Measurements from ENCODE around the gene BICD2.

BICD2 gene

DNA sequence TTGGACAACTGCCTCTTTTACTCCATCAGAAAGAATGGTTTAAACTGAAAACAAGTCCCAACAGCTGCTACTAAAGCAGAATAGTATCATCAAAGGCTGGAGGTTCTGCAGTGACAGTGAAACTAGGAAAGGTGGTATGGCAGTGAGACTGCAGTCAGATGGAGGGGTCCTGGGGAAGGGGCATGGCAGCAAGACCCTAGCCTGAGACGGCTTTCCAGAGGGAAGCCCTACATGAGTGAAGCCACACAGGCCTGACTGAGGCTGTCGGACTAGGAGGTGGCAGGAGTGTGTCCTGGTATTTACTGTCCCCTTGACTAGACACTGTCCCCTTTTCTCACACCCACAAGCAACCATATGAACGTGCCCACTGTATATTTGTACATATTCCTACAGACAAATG, 54.3 kb downstream of the BICD2 start:
- Mint-ChIP-seq H3K27ac (ENCODE audit: low read depth) (peak overlapping the region; percentile 45), H3K36me3 (ENCODE audit: insufficient read depth) (peaks cover 3% of the 10 kb centered on the region), H3K9me3 (no peaks in the 10 kb centered on the region), H3K27me3 (no peaks in the 10 kb centered on the region), H3K4me3 (no peak overlapping the region), H3K4me1 (peaks cover 41% of the 10 kb centered on the region)
- no peak for ATAC-seq (replicated peaks; ENCODE audit: extremely low read depth, poor library complexity, severe bottlenecking)
- DNase-seq (ENCODE audit: low spot score in 2 of 2) = no peak

DNA sequence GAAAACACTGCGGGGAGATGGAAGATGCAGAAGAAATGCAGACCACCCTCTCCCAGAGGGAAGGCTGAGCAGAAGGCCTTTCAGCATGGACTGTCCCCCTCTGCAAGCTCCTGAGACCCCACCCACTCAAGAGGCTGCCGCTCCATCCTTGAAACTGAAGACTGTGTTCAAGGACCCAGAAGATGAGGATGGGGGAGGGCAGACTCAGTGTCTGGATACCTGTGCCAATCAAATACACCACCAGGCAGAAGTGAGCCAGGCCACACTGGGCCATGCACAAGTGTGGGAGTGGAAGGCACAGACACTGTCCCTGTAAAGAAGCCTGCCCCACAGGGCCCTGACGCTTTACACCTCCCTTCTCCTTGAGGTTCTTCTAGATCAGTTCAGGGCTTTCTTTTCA, 54.7 kb downstream of the BICD2 start:
- H3K27me3 Mint-ChIP-seq = no peaks in the 10 kb centered on the region
- peaks cover 3% of the 10 kb centered on the region for H3K36me3 Mint-ChIP-seq (ENCODE audit: insufficient read depth)
- peak overlapping the region; percentile 45 for H3K27ac Mint-ChIP-seq (ENCODE audit: low read depth)
- no peak for ATAC-seq (replicated peaks; ENCODE audit: extremely low read depth, poor library complexity, severe bottlenecking)
- DNase-seq (ENCODE audit: low spot score in 2 of 2) = no peak
- no peaks in the 10 kb centered on the region for H3K9me3 Mint-ChIP-seq
- H3K4me1 Mint-ChIP-seq = peaks cover 41% of the 10 kb centered on the region
- no peak overlapping the region for H3K4me3 Mint-ChIP-seq

DNA sequence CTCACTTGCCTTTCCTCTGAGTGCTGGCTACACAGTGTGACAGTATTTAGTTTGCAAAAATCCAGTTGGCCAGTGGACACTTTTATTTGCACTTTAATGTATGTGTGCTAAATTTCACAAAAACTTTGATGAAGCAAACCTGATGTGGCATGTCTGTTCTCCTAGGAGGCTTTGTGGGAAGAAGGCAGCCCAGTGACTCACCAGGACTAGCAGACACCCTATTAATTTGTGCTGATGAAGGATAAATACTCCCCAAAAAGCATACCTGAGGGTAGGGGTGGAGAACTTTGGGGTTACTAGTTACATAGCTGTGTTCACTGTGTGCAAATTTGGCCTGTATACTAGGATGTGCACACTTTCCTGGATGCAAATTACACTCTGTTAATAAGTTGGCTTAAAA, 55.4 kb downstream of the BICD2 start:
- Mint-ChIP-seq H3K9me3 (no peaks in the 10 kb centered on the region), H3K36me3 (ENCODE audit: insufficient read depth) (peaks cover 3% of the 10 kb centered on the region), H3K4me1 (peaks cover 41% of the 10 kb centered on the region), H3K27me3 (no peaks in the 10 kb centered on the region), H3K27ac (ENCODE audit: low read depth) (no peak overlapping the region), H3K4me3 (no peak overlapping the region)
- no peak for DNase-seq (ENCODE audit: low spot score in 2 of 2)
- no peak for ATAC-seq (replicated peaks; ENCODE audit: extremely low read depth, poor library complexity, severe bottlenecking)

DNA sequence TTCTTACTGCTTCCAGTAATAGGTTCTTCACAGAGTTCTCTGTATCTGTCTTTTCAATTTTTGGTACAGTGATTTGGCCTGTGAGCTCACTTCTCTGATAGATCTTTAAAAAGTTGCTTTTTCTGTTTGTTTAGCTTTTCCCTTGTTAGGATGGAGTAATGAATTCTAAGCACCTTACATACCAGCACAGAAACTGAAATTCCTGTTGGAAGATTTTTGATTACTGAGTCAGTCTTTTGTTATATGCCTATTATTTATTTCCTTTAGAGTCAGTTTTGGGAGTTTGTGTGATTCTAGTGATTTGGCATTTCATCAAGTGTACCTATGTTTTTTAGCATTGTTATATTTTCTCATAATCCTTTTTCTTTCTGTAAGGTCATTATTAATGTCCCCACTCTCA, 57.1 kb downstream of the BICD2 start:
- Mint-ChIP-seq H3K27ac (ENCODE audit: low read depth) (peak overlapping the region; percentile 58), H3K4me1 (peaks cover 29% of the 10 kb centered on the region), H3K27me3 (no peaks in the 10 kb centered on the region), H3K9me3 (no peaks in the 10 kb centered on the region), H3K36me3 (ENCODE audit: insufficient read depth) (peaks cover 2% of the 10 kb centered on the region), H3K4me3 (no peak overlapping the region)
- DNase-seq (ENCODE audit: low spot score in 2 of 2) (no peak), ATAC-seq (replicated peaks; ENCODE audit: extremely low read depth, poor library complexity, severe bottlenecking) (no peak)

DNA sequence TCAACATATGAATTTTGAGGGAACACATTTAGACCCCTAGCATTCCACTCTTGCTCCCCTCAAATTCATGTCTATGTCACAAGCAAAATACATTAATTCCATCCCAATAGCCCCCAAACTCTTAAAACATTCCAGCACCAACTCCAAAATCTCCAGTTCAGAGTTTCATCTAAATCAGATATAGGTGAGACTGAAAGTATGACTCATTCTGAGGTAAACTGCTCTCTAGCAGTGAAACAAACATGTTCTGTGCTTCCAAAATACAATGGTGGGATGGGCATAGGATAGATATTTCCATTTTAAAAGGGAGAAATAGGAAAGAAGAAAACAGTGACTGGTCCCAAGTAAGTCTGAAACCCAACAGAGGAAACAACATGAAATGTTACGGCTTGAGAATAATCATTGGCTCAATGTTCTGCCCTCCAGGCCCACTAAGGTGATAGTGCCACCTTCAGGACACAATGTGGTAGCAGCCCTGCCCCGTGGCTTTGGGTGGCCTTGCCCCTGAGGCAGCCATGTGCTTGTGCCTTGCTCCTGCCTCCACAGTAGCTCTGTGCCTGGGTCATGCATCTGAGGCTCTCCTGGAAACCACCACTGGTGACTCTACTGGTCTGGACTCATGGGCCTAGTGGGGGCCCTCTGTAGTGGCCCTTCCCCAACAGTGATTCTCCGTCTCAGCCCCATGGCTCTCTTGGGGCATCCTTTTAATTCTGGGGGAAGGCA, 58.3 kb downstream of the BICD2 start:
- Mint-ChIP-seq H3K4me3 (no peak overlapping the region), H3K27ac (ENCODE audit: low read depth) (peak overlapping the region; percentile 62), H3K27me3 (no peaks in the 10 kb centered on the region), H3K9me3 (no peaks in the 10 kb centered on the region), H3K36me3 (ENCODE audit: insufficient read depth) (peaks cover 2% of the 10 kb centered on the region), H3K4me1 (peaks cover 18% of the 10 kb centered on the region)
- DNase-seq (ENCODE audit: low spot score in 2 of 2) = no peak
- no peak for ATAC-seq (replicated peaks; ENCODE audit: extremely low read depth, poor library complexity, severe bottlenecking)

DNA sequence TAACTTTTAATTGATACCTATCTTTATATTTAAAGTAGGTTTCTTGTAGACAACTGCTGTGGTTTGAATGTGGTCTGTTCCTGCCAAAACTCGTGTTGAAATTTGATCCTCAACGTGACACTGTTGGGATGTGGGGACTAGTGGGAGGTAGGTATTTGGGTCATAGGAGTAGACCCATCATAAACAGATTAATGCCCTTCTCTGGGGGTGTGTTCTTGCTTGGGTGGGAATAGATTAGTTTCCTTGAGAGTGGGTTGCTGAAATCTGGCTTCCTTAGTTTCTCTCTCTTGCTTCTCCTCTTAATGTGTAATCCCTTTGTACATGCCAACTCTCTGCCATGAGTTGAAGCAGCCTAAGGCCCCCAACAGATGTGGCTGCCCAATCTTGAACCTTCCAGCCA, 60.1 kb downstream of the BICD2 start:
- Mint-ChIP-seq H3K4me1 (peaks cover 12% of the 10 kb centered on the region), H3K27me3 (no peaks in the 10 kb centered on the region), H3K27ac (ENCODE audit: low read depth) (no peak overlapping the region), H3K9me3 (no peaks in the 10 kb centered on the region), H3K36me3 (ENCODE audit: insufficient read depth) (peaks cover 4% of the 10 kb centered on the region), H3K4me3 (no peak overlapping the region)
- DNase-seq (ENCODE audit: low spot score in 2 of 2) (no peak), ATAC-seq (replicated peaks; ENCODE audit: extremely low read depth, poor library complexity, severe bottlenecking) (no peak)

DNA sequence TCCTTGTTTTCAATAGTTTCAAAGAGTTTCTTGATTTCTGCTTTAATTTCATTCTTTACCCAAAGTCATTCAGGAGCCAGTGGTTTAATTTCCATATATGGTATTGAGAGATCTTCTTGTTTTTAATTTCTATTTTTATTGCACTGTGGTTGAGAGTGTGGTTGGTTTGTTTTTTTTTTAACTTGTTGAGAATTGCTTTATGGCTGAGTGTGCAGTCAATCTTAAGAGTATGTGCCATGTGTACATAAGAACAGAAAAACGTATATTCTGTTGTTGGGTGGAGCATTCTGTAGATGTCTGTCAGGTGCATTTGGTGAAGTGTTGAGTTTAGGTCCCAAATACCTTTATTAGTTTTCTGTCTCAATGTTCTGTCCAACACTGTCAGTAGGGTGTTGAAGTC, 68.0 kb downstream of the BICD2 start:
- DNase-seq (ENCODE audit: low spot score in 2 of 2) (no peak), ATAC-seq (replicated peaks; ENCODE audit: extremely low read depth, poor library complexity, severe bottlenecking) (no peak)
- peaks cover 18% of the 10 kb centered on the region for H3K4me1 Mint-ChIP-seq
- no peaks in the 10 kb centered on the region for H3K27me3 Mint-ChIP-seq
- peaks cover 4% of the 10 kb centered on the region for H3K36me3 Mint-ChIP-seq (ENCODE audit: insufficient read depth)
- H3K9me3 Mint-ChIP-seq = peaks cover 19% of the 10 kb centered on the region
- no peak overlapping the region for H3K27ac Mint-ChIP-seq (ENCODE audit: low read depth)
- peak overlapping the region; percentile 9 for H3K4me3 Mint-ChIP-seq

DNA sequence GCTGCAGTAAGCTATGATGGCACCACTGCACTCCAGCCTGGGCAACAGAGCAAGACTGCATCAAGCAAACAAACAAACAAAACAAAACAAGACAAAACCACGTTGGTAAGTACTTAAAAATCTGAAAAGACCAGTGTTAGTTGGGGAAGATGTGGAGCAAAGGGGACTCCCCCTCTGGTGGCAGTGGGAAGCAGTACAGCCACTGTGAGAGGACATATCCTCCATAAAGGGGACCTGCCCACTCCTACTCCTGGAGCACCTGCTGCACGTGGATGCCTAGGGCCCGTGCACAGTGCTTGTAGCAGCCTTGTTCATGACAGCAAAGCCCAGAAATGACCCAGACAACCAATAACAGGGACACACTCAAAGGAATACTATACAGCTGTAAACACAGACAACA, 77.7 kb downstream of the BICD2 start:
- Mint-ChIP-seq H3K9me3 (peaks cover 14% of the 10 kb centered on the region), H3K4me1 (no peaks in the 10 kb centered on the region), H3K36me3 (ENCODE audit: insufficient read depth) (no peaks in the 10 kb centered on the region), H3K4me3 (no peak overlapping the region), H3K27ac (ENCODE audit: low read depth) (no peak overlapping the region), H3K27me3 (no peaks in the 10 kb centered on the region)
- no peak for ATAC-seq (replicated peaks; ENCODE audit: extremely low read depth, poor library complexity, severe bottlenecking)
- DNase-seq (ENCODE audit: low spot score in 2 of 2) = no peak

DNA sequence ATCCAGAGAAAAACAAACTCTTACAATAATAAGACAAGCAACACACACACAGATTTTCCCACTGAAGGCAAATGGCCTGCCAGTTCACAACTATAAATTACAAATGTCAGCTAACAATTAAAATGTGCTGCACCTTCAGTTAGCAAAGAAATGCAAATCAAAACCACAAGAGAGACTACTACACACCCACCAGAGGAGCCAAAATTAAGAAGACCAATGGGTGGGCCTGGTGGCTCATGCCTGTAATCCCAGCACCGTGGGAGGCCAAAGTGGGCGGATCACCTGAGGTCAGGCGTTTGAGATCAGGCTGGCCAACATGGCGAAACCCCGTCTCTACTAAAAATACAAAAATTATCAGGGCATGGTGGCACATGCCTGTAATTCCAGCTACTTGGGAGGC, 79.6 kb downstream of the BICD2 start:
- ATAC-seq (replicated peaks; ENCODE audit: extremely low read depth, poor library complexity, severe bottlenecking) (no peak), DNase-seq (ENCODE audit: low spot score in 2 of 2) (no peak)
- Mint-ChIP-seq H3K27me3 (peaks cover 1% of the 10 kb centered on the region), H3K36me3 (ENCODE audit: insufficient read depth) (no peaks in the 10 kb centered on the region), H3K4me1 (no peaks in the 10 kb centered on the region), H3K27ac (ENCODE audit: low read depth) (peak overlapping the region; percentile 37), H3K4me3 (no peak overlapping the region), H3K9me3 (peaks cover 3% of the 10 kb centered on the region)

DNA sequence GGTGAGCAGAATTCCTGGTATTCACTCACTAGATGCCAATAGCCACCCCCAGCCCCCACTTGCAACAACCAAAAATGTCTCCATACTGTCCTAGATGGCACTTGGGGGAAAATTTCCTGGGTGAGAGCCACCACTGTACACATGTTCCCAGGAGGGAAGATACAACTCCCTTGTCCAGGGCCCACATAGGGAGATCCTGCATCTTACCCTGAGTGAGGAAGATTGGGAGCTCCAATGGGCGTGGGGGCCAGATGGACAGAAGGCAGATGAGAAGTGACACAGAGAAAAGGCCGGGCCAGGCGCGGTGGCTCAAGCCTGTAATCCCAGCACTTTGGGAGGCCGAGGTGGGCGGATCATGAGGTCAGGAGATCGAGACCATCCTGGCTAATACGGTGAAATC, 82.4 kb downstream of the BICD2 start:
- ATAC-seq (replicated peaks; ENCODE audit: extremely low read depth, poor library complexity, severe bottlenecking) (no peak), DNase-seq (ENCODE audit: low spot score in 2 of 2) (no peak)
- H3K4me1 Mint-ChIP-seq = no peaks in the 10 kb centered on the region
- peaks cover 8% of the 10 kb centered on the region for H3K27me3 Mint-ChIP-seq
- no peaks in the 10 kb centered on the region for H3K9me3 Mint-ChIP-seq
- H3K27ac Mint-ChIP-seq (ENCODE audit: low read depth) = peak overlapping the region; percentile 16
- peaks cover under 1% of the 10 kb centered on the region for H3K36me3 Mint-ChIP-seq (ENCODE audit: insufficient read depth)
- H3K4me3 Mint-ChIP-seq = no peak overlapping the region

DNA sequence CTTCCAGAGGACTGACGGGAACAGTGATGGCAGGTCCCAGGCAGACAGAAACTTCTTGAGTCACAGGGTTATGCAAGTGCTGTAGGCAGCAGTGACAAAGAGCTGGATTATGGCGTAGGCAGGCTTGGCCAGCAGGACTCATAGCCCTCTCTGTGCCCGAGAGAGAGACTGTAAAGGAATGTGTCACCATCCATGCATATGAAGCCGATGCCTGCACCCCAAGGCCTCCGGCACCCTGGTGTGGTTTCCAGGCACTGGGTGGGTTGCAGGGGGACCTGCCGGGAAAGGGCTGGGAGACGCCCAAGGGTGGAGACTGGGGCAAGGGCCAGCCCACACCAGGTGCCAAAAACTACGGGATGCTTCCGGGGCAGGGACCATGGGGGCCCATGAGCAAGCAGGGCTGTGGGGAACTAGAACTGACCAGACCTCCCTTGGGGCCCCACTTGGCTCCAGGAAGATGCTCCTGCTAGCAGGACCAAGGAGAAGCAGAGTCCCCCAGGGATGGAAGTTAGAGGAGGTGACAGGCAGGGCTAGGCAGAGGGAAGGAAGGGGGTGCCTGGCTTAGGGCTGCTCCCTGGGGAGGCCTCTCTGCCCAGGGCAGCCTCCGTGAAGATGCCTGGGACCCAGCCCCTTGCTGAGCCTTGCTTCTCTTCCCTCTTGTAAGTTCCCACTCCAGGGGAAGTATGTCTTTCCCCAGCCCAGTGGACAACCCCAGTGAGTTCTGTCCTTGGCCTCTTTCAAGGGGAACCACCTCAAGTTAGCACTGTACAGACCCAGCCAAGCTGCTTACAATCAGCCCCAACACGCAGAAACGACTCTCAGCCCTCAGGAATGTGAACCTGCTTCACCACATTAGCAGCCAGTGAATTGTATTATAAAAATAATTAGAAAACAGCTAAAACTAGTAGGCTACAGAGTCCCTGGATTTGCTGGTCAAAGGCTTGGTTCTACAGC, 84.2 kb downstream of the BICD2 start:
- Mint-ChIP-seq H3K9me3 (no peaks in the 10 kb centered on the region), H3K36me3 (ENCODE audit: insufficient read depth) (peaks cover 2% of the 10 kb centered on the region), H3K4me1 (no peaks in the 10 kb centered on the region), H3K4me3 (no peak overlapping the region), H3K27ac (ENCODE audit: low read depth) (no peak overlapping the region), H3K27me3 (peaks cover 8% of the 10 kb centered on the region)
- DNase-seq (ENCODE audit: low spot score in 2 of 2) (no peak), ATAC-seq (replicated peaks; ENCODE audit: extremely low read depth, poor library complexity, severe bottlenecking) (no peak)

DNA sequence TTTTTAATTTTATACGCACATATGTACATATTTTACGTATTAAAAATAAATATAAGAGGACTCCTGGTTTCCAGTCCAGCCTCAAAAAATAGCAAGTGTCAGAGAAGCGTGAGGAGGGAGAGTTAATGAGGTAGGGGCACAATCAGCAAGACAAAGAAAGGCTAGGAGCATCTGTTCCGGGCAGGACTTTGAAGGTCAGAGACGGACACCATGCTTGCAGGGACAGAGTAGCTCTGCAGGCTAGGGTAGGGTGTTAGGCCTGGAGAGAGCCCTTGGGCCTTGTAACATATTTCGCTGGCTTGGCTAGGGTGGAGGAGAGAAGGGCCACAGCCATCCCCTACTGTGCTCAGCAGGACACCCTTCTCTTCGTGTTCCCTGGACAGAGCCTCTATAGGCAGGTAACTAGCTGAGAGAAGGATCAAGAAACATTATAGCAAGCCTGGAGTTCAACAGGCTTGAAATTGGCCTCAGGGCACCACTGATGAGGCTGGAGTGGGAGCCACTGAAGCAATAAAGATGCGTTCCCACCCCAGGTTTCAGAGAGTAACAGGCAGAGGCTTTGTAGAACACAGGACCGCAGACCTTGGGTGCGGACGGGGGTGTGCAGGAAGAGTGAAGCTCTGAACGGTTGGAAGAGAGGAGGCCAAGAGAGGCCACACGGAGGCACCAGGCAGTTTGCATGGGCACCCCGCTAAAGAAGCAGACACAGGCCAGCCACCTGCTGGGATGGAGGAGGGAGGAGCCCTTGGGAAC, 85.0 kb downstream of the BICD2 start:
- Mint-ChIP-seq H3K9me3 (no peaks in the 10 kb centered on the region), H3K4me3 (no peak overlapping the region), H3K27me3 (peaks cover 8% of the 10 kb centered on the region), H3K36me3 (ENCODE audit: insufficient read depth) (peaks cover 2% of the 10 kb centered on the region), H3K4me1 (no peaks in the 10 kb centered on the region), H3K27ac (ENCODE audit: low read depth) (no peak overlapping the region)
- no peak for ATAC-seq (replicated peaks; ENCODE audit: extremely low read depth, poor library complexity, severe bottlenecking)
- DNase-seq (ENCODE audit: low spot score in 2 of 2) = no peak

All from central memory CD8-positive, alpha-beta T cell (primary cell).